Ovary (tissue), 3 donors: ENCODE results near the gene ZNF20.

Source experiments
- POLR2A ChIP-seq: fragments of 450-650 bp; IDR thresholded peaks from one replicate; pipeline ENCODE4 v1.6.1; 2017; ENCODE audit warnings: antibody characterized with exemption, mild to moderate bottlenecking, moderate library complexity
- TF ChIP-seq, protein P1 (sequence below), 3 donors: fragments of 450-650 bp in 2 of 3; fragments of 200-600 bp in 1 of 3; IDR thresholded peaks; one replicate each; pipeline versions ENCODE4 v1.5.1 to v1.8.0; 2016 to 2022; ENCODE audit warnings: antibody characterized with exemption in 3 of 3, mild to moderate bottlenecking in 1 of 3
- donor health status: DM: no; HTN: no; CAD: no.

DNA sequence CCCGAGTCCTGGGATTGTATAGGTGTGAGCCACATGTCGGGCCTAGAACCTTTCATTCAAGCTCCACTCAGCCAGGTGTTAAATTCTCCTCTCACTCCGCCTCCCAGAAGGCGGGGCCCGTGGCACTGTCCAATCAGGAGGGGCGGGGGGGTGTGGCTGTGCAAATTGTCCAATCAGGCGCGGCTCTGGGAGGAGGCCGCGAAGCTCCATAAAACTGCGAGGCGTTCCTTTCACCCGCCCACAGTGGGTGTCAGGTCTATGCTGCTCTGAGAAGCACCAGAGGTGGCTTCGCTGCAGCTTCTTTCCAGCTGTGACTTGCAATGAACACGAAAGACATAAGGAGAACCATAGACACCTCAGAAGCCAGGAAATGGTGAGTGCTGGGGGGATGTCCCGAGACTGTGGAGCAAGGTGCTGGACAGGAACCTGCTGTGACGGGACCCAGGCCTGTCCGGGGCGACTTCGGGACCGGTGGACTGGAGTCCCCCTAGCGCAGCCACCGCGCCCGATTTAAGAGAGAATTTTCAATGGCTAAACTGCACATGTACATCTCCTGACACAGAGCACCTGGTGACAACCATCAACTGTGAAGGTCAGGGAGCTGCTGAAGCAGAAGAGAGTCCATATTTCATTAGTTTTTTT lies 19.7 kb upstream of the ZNF20 start:
- TF ChIP-seq, protein P1, sequence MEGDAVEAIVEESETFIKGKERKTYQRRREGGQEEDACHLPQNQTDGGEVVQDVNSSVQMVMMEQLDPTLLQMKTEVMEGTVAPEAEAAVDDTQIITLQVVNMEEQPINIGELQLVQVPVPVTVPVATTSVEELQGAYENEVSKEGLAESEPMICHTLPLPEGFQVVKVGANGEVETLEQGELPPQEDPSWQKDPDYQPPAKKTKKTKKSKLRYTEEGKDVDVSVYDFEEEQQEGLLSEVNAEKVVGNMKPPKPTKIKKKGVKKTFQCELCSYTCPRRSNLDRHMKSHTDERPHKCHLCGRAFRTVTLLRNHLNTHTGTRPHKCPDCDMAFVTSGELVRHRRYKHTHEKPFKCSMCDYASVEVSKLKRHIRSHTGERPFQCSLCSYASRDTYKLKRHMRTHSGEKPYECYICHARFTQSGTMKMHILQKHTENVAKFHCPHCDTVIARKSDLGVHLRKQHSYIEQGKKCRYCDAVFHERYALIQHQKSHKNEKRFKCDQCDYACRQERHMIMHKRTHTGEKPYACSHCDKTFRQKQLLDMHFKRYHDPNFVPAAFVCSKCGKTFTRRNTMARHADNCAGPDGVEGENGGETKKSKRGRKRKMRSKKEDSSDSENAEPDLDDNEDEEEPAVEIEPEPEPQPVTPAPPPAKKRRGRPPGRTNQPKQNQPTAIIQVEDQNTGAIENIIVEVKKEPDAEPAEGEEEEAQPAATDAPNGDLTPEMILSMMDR (IDR thresholded peaks at IDR 0.05) = no peak
- no peak for TF ChIP-seq POLR2A
